ENCODE measurements around the gene PPP1R37.

DNA sequence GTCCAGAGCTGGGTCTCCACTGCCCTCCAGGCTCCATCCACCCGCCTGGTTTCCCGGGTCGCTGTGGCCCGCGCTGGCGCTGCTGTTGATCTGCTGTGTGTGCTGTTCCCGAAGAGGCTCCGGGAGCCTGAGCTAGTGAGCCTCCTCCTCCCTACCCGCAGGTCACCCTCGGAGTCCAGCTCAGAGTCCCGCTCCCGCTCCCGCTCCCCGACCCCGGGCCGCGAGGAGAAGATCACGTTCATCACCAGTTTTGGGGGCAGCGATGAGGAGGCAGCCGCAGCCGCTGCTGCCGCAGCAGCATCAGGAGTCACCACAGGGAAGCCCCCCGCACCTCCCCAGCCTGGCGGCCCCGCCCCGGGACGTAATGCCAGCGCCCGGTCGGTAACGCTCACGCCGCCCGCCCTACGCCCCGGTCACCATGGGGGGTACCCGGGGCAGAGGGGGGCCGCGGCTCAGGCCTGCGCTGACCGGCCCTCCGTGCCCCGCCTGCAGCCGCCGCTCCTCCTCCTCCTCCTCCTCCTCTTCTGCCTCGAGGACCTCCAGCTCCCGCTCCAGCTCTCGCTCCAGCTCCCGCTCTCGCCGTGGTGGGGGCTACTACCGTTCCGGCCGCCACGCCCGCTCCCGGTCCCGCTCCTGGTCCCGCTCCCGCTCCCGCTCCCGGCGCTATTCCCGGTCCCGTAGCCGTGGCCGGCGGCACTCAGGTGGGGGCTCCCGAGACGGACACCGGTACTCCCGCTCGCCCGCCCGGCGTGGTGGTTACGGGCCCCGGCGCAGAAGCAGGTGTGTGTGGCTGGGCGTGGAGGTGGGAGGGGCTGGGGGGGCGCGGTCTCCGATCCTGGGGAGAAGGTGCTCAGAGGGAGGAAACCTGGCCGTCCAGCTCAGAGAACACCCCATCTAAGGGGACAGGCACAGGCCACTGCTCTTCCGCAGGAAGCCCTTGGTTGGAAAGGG, 28.9 kb upstream of the PPP1R37 start:
- TF ChIP-seq EZH2 (IDR thresholded peaks at IDR 0.05; ENCODE audit: borderline replicate concordance): no peak
- TF ChIP-seq, protein P1, sequence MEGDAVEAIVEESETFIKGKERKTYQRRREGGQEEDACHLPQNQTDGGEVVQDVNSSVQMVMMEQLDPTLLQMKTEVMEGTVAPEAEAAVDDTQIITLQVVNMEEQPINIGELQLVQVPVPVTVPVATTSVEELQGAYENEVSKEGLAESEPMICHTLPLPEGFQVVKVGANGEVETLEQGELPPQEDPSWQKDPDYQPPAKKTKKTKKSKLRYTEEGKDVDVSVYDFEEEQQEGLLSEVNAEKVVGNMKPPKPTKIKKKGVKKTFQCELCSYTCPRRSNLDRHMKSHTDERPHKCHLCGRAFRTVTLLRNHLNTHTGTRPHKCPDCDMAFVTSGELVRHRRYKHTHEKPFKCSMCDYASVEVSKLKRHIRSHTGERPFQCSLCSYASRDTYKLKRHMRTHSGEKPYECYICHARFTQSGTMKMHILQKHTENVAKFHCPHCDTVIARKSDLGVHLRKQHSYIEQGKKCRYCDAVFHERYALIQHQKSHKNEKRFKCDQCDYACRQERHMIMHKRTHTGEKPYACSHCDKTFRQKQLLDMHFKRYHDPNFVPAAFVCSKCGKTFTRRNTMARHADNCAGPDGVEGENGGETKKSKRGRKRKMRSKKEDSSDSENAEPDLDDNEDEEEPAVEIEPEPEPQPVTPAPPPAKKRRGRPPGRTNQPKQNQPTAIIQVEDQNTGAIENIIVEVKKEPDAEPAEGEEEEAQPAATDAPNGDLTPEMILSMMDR (IDR thresholded peaks at IDR 0.05; ENCODE audit: poor library complexity): no peak
- no peak for TF ChIP-seq EZH2phosphoT487 (IDR thresholded peaks at IDR 0.05; ENCODE audit: low read depth, severe bottlenecking, unreplicated experiment)
